Measurements from ENCODE around the gene SORBS1.

The SORBS1 gene

DNA sequence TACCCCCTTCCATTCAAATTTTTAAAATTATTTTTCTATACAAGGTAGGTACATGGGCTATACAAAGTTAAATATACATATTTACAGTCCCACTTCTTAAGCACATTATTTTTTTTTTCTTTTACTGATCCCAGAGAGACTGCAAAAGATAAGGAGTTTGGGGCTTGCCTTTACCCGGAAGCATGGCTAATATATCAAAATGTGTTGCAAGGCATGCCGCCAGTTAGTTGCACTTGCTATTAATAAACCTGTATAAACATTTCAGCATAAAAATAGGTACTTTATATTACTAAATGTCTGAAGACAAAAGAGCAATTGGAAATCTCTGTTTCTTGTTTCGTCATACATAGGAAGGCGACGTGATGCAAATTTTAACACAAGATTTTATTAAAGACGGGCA lies 248.9 kb downstream of the SORBS1 start:
- Histone ChIP-seq H3K36me3 (ENCODE audit: control insufficient read depth, insufficient read depth, low read length) (no peaks in the 10 kb centered on the region), H3K4me1 (ENCODE audit: control insufficient read depth, insufficient read depth, low read length, poor library complexity, severe bottlenecking) (peaks cover 46% of the 10 kb centered on the region), H3K4me3 (ENCODE audit: extremely low read depth, insufficient read depth, low read length, poor library complexity, severe bottlenecking) (no peak overlapping the region), H3K27ac (ENCODE audit: low read depth, low read length, severe bottlenecking) (no peak overlapping the region), H3K9me3 (ENCODE audit: control insufficient read depth, low read length) (no peaks in the 10 kb centered on the region)
- 94 to 100% methylated on average over 4 of the region's 6 CpGs for WGBS, 2 experiments (ENCODE audit: insufficient coverage in 2 of 2)

DNA sequence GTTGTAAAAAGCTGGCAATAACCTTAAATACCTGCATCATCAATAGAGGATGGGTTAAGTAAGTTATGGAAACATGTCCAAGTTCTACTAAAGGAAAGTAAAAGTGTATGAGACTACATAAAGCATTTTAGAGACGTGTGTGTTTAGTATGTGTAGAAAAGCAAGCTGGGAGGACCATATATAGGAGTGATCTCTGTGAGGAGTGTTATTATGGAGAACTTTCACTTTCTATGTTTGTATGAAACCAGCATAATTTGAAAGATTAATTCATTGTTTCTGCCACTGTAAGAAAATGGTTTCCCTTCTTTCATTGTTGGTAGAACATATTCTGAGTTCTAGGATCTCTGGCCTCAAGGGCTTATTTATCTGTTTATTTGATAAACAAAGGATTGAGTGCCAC lies 251.2 kb downstream of the SORBS1 start:
- no peaks in the 10 kb centered on the region for H3K9me3 ChIP-seq (ENCODE audit: control insufficient read depth, low read length)
- no peak overlapping the region for H3K27ac ChIP-seq (ENCODE audit: low read depth, low read length, severe bottlenecking)
- no peak overlapping the region for H3K4me3 ChIP-seq (ENCODE audit: extremely low read depth, insufficient read depth, low read length, poor library complexity, severe bottlenecking)
- peaks cover 52% of the 10 kb centered on the region for H3K4me1 ChIP-seq (ENCODE audit: control insufficient read depth, insufficient read depth, low read length, poor library complexity, severe bottlenecking)
- WGBS, 2 experiments (ENCODE audit: insufficient coverage in 2 of 2) = 86 to 100% methylated on average over 1 of the region's 1 CpG
- no peaks in the 10 kb centered on the region for H3K36me3 ChIP-seq (ENCODE audit: control insufficient read depth, insufficient read depth, low read length)

DNA sequence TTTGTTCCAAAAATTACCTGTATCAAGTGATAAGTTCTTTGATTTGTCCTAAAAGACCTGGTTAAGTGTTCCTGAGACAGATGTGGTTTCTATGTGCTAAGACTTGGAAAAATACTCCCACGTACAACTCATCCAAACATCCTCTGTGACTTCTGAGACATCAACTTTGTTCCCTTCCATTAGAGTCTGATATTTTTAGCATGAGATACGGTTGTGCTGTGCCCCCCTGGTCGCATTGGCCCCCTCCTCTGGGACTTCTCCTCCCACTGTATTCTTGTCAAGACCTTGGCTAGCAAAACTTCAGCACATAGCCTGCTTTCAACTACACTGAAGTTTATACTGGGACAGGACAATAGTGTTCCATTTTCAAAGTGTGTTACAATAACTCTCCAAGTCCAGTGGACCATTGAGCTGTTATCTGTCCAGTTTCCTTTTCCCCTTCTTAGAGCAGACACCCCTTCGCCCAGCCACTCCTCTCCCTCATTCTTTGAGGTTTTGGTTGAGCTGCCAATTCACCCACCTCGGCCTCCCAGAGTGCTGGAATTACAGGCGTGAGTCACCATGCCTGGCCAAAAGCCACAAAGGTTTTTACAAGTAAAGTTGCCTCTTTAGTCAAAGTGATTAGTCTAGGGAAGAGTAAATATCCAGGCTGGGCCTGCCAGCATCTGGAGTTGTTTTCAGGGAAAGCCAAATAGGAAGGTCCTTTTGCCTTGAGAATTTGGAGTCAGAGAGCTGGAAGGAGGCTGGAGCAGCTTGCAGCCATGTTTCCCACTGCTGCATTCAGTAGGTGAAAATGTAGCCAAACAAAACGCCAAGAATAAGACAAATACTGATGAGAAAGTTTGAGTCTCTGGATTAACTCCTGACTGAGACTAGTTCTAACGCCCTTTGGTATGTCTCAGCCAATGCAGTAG lies 252.5 kb downstream of the SORBS1 start:
- Histone ChIP-seq H3K4me3 (ENCODE audit: extremely low read depth, insufficient read depth, low read length, poor library complexity, severe bottlenecking) (no peak overlapping the region), H3K9me3 (ENCODE audit: control insufficient read depth, low read length) (no peaks in the 10 kb centered on the region), H3K4me1 (ENCODE audit: control insufficient read depth, insufficient read depth, low read length, poor library complexity, severe bottlenecking) (peaks cover 43% of the 10 kb centered on the region), H3K27ac (ENCODE audit: low read depth, low read length, severe bottlenecking) (peak overlapping the region; percentile 86), H3K36me3 (ENCODE audit: control insufficient read depth, insufficient read depth, low read length) (no peaks in the 10 kb centered on the region)
- 64 to 66% methylated on average over 6 to 7 of the region's 8 CpGs for WGBS, 2 experiments (ENCODE audit: insufficient coverage in 2 of 2)

DNA sequence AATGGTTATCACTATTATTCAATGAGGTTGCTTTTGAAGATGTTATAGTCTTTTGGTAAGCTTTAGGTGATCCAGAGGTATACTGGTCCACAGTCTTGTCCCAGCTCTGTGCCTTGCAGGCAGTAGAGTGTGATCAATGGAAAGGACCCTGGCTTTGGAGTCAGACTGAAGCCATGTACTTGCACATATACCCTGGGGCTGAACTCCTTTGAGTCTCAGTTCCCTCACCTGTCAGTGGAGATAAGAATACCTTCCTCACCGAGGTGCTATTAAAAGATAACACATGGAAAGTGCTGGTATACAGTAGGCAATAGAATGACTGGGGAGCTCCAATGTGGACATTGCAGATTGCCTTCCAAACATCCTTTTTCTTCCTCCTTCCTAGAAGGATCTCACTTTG lies 254.3 kb downstream of the SORBS1 start:
- Histone ChIP-seq H3K36me3 (ENCODE audit: control insufficient read depth, insufficient read depth, low read length) (no peaks in the 10 kb centered on the region), H3K27ac (ENCODE audit: low read depth, low read length, severe bottlenecking) (no peak overlapping the region), H3K9me3 (ENCODE audit: control insufficient read depth, low read length) (no peaks in the 10 kb centered on the region), H3K4me3 (ENCODE audit: extremely low read depth, insufficient read depth, low read length, poor library complexity, severe bottlenecking) (no peak overlapping the region), H3K4me1 (ENCODE audit: control insufficient read depth, insufficient read depth, low read length, poor library complexity, severe bottlenecking) (peaks cover 39% of the 10 kb centered on the region)
- WGBS, 2 experiments (ENCODE audit: insufficient coverage in 2 of 2) = no CpG with 5 or more reads among the region's 1 CpG

DNA sequence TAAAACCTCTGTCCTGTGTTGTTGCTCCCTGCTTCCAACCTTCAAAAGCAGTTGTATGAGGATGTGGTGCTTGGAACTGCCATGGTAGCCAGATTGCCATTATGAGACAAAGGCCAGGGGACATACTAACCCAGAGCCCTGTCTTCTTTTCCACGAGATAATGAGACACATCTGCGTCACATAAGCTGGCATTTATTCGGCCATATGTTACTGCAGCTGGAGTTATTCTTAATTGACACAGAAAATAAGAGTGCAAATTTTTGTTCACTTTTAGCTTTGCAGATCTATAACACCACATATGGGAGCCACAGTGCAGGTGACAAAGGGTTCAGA lies 254.9 kb downstream of the SORBS1 start:
- no peak overlapping the region for H3K27ac ChIP-seq (ENCODE audit: low read depth, low read length, severe bottlenecking)
- no peaks in the 10 kb centered on the region for H3K36me3 ChIP-seq (ENCODE audit: control insufficient read depth, insufficient read depth, low read length)
- H3K9me3 ChIP-seq (ENCODE audit: control insufficient read depth, low read length) = no peaks in the 10 kb centered on the region
- H3K4me1 ChIP-seq (ENCODE audit: control insufficient read depth, insufficient read depth, low read length, poor library complexity, severe bottlenecking) = peaks cover 39% of the 10 kb centered on the region
- 96 to 100% methylated on average over 3 of the region's 3 CpGs for WGBS, 2 experiments (ENCODE audit: insufficient coverage in 2 of 2)
- no peak overlapping the region for H3K4me3 ChIP-seq (ENCODE audit: extremely low read depth, insufficient read depth, low read length, poor library complexity, severe bottlenecking)

DNA sequence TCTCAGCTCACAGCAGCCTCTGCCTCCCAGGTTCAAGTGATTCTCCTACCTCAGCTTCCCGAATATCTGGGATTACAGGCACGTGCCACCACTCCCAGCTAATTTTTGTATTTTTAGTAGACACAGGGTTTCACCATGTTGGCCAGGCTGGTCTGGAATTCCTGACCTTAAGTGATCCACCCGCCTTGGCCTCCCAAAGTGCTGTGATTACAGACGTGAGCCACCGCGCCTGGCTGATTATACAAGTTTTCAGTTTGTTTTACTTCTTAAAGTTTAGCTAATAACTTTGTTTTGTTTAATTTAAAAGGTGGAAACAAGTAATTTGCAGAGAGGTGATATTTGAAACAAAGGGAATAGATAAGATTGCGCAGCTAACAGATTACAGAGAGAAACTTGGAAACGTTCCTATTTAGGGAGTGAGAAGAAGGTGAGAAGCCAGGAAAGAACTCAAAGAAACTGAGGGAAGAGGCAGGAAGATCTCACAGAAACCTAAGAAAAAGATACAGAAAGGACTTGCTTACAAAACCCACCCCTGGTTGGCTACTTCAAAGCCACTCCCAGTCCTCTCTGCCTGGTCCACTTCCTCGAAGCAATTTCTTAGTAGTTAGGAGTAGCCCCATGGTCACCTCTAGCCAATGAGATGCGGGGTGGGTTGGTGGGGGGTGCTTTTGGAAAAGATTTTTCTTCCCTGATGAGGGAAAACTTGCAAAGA lies 255.4 kb downstream of the SORBS1 start:
- WGBS, 2 experiments (ENCODE audit: insufficient coverage in 2 of 2) = 73 to 88% methylated on average over 5 to 10 of the region's 10 CpGs
- Histone ChIP-seq H3K4me1 (ENCODE audit: control insufficient read depth, insufficient read depth, low read length, poor library complexity, severe bottlenecking) (peaks cover 37% of the 10 kb centered on the region), H3K4me3 (ENCODE audit: extremely low read depth, insufficient read depth, low read length, poor library complexity, severe bottlenecking) (no peak overlapping the region), H3K36me3 (ENCODE audit: control insufficient read depth, insufficient read depth, low read length) (no peaks in the 10 kb centered on the region), H3K27ac (ENCODE audit: low read depth, low read length, severe bottlenecking) (no peak overlapping the region), H3K9me3 (ENCODE audit: control insufficient read depth, low read length) (no peaks in the 10 kb centered on the region)

DNA sequence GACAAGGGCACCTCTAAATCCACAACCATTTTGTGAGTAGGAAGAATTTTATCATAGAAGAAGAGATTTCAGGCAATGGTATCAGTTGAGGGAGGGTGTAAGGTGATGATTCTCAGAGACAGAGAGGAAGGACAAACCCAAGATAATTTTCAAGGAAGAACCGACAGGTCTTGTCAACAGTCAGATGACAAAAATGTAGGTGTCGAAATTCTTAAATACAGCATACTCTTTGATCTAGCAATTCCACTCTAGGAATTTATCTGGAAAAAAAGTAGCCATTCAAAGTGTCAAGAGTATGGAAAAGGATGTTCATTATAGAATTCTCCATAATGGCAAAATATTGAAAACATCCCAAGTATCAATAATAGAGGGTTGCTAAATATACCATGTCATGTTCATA lies 256.2 kb downstream of the SORBS1 start:
- Histone ChIP-seq H3K4me3 (ENCODE audit: extremely low read depth, insufficient read depth, low read length, poor library complexity, severe bottlenecking) (no peak overlapping the region), H3K9me3 (ENCODE audit: control insufficient read depth, low read length) (no peaks in the 10 kb centered on the region), H3K36me3 (ENCODE audit: control insufficient read depth, insufficient read depth, low read length) (no peaks in the 10 kb centered on the region), H3K4me1 (ENCODE audit: control insufficient read depth, insufficient read depth, low read length, poor library complexity, severe bottlenecking) (peaks cover 31% of the 10 kb centered on the region), H3K27ac (ENCODE audit: low read depth, low read length, severe bottlenecking) (no peak overlapping the region)
- 100% methylated on average over 1 of the region's 2 CpGs; no CpG with 5 or more reads in 1 of the 2 experiments for WGBS, 2 experiments (ENCODE audit: insufficient coverage in 2 of 2)

DNA sequence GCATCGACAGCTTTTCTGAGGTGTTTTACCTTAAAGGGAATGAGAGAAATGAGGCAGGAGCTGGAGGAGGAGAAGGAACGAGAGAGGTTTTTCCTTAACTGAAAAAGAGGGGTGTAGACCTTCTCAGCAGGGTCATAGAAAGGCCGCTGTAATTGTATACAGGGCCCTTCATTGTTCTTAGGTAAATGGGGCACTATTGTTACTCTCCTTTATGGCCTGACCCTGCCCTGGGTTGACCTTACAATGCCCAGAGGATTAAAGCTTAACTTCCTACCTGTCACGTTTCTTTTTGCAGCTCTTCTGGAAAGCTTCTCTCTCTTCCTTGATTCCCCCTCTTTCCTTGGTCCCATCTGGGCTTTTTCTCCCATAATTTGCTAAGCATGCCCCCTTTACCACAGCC lies 256.7 kb downstream of the SORBS1 start:
- no peak overlapping the region for H3K4me3 ChIP-seq (ENCODE audit: extremely low read depth, insufficient read depth, low read length, poor library complexity, severe bottlenecking)
- WGBS, 2 experiments (ENCODE audit: insufficient coverage in 2 of 2) = 56 to 60% methylated on average over 4 of the region's 4 CpGs

DNA sequence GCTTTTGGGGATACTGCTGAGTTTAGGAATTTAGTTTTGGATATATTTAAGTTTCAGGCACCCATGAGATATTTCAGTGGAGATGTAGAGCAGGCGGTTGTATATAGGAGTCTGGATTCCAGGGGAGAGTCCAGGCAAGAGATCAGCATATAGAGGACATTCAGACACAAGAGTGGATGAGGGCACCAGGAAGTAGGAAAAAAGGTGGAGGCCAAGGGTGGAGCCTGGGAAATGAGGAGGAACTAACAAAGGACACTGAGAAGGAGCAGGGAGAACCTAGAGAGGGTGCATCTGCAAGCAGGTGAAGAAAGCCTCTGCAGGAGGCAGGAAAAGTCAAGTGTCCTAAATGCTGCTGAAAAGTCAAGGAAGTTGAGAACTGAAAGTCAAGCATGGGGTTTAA lies 257.2 kb downstream of the SORBS1 start:
- H3K27ac ChIP-seq (ENCODE audit: low read depth, low read length, severe bottlenecking) = no peak overlapping the region
- no peaks in the 10 kb centered on the region for H3K9me3 ChIP-seq (ENCODE audit: control insufficient read depth, low read length)
- WGBS, 2 experiments (ENCODE audit: insufficient coverage in 2 of 2) = 94 to 100% methylated on average over 1 of the region's 1 CpG
- no peak overlapping the region for H3K4me3 ChIP-seq (ENCODE audit: extremely low read depth, insufficient read depth, low read length, poor library complexity, severe bottlenecking)
- no peaks in the 10 kb centered on the region for H3K36me3 ChIP-seq (ENCODE audit: control insufficient read depth, insufficient read depth, low read length)
- peaks cover 22% of the 10 kb centered on the region for H3K4me1 ChIP-seq (ENCODE audit: control insufficient read depth, insufficient read depth, low read length, poor library complexity, severe bottlenecking)

More for the DNA sequence above, 256.7 kb downstream of the SORBS1 start:
- no peaks in the 10 kb centered on the region for H3K9me3 ChIP-seq (ENCODE audit: control insufficient read depth, low read length)
- no peak overlapping the region for H3K27ac ChIP-seq (ENCODE audit: low read depth, low read length, severe bottlenecking)
- H3K4me1 ChIP-seq (ENCODE audit: control insufficient read depth, insufficient read depth, low read length, poor library complexity, severe bottlenecking) = peaks cover 27% of the 10 kb centered on the region
- H3K36me3 ChIP-seq (ENCODE audit: control insufficient read depth, insufficient read depth, low read length) = no peaks in the 10 kb centered on the region

DNA sequence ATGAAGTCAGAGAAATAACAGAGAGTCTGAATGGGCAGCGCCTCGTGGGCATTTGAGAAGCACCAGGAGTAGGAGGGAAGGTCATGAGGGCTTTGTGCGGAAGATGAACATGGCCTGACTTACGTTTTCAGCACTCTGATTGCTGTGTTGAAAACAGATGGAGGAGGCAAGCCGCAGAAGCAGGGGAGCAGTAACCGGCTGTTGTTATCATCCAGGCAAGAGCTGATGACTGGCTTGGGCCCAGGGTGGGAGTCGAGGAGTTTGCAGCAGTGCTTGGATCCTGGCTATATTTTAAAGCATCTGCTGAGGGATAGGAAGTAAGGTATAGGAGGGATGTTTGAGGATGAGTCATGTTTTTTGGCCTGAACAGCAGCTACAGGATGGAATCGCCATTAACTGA lies 257.6 kb downstream of the SORBS1 start:
- 92% methylated on average over 7 to 8 of the region's 8 CpGs for WGBS, 2 experiments (ENCODE audit: insufficient coverage in 2 of 2)
- H3K36me3 ChIP-seq (ENCODE audit: control insufficient read depth, insufficient read depth, low read length) = no peaks in the 10 kb centered on the region
- H3K27ac ChIP-seq (ENCODE audit: low read depth, low read length, severe bottlenecking) = no peak overlapping the region
- H3K4me3 ChIP-seq (ENCODE audit: extremely low read depth, insufficient read depth, low read length, poor library complexity, severe bottlenecking) = no peak overlapping the region
- H3K4me1 ChIP-seq (ENCODE audit: control insufficient read depth, insufficient read depth, low read length, poor library complexity, severe bottlenecking) = peaks cover 21% of the 10 kb centered on the region
- H3K9me3 ChIP-seq (ENCODE audit: control insufficient read depth, low read length) = no peaks in the 10 kb centered on the region
